Effector memory CD4-positive, alpha-beta T cell (primary cell): ENCODE results near the gene CREG2.

Experiments
- DNase-seq, 3 donors: peaks; one replicate each; pipeline ENCODE4 v3.0.0-alpha.2; 2020
- H3K27ac ChIP-seq: 2 replicates; pipeline ENCODE4 v1.7.0; 2013; ENCODE audit warnings: mild to moderate bottlenecking, low read length, moderate library complexity; ENCODE audit not compliant: insufficient read depth, poor library complexity, severe bottlenecking
- H3K27me3 ChIP-seq: replicated peaks from 2 replicates; pipeline ENCODE4 v1.7.0; 2013; ENCODE audit warnings: mild to moderate bottlenecking, low read length; ENCODE audit not compliant: insufficient read depth, control insufficient read depth, poor library complexity, severe bottlenecking
- H3K36me3 ChIP-seq: 2 replicates; pipeline ENCODE4 v1.7.0; 2013; ENCODE audit warnings: mild to moderate bottlenecking, low read length, moderate library complexity; ENCODE audit not compliant: control insufficient read depth, insufficient read depth
- H3K4me1 ChIP-seq: 2 replicates; pipeline ENCODE4 v1.7.0; 2013; ENCODE audit warnings: low read length, mild to moderate bottlenecking; ENCODE audit not compliant: control insufficient read depth, insufficient read depth, poor library complexity, severe bottlenecking
- H3K4me3 ChIP-seq: 2 replicates; pipeline ENCODE4 v1.7.0; 2013; ENCODE audit warnings: low read length, low read depth, mild to moderate bottlenecking; ENCODE audit not compliant: insufficient read depth, poor library complexity, severe bottlenecking
- H3K9me3 ChIP-seq: 2 replicates; pipeline ENCODE4 v1.7.0; 2013; ENCODE audit warnings: mild to moderate bottlenecking, low read length, moderate library complexity; ENCODE audit not compliant: control insufficient read depth

The CREG2 gene

GRCh38 chr2:101379091-101379490 is 8.2 kb downstream of the CREG2 start:
- Histone ChIP-seq H3K27me3 (no peaks in the 10 kb centered on the region), H3K36me3 (no peaks in the 10 kb centered on the region), H3K4me1 (no peaks in the 10 kb centered on the region), H3K4me3 (no peak overlapping the region), H3K27ac (no peak overlapping the region), H3K9me3 (no peaks in the 10 kb centered on the region)
- DNase-seq = no peak

GRCh38 chr2:101375653-101376052 is 11.7 kb downstream of the CREG2 start:
- no peaks in the 10 kb centered on the region for H3K36me3 ChIP-seq
- H3K9me3 ChIP-seq = no peaks in the 10 kb centered on the region
- no peaks in the 10 kb centered on the region for H3K27me3 ChIP-seq
- no peak overlapping the region for H3K4me3 ChIP-seq
- no peak overlapping the region for H3K27ac ChIP-seq
- H3K4me1 ChIP-seq = no peaks in the 10 kb centered on the region
- DNase-seq = no peak

- no peak for DNase-seq
- Histone ChIP-seq H3K9me3 (no peaks in the 10 kb centered on the region), H3K4me1 (no peaks in the 10 kb centered on the region), H3K27ac (no peak overlapping the region), H3K27me3 (no peaks in the 10 kb centered on the region), H3K36me3 (no peaks in the 10 kb centered on the region), H3K4me3 (no peak overlapping the region)
Measured at GRCh38 chr2:101374821-101375561, 12.3 kb downstream of the CREG2 start.

GRCh38 chr2:101372792-101373191 is 14.5 kb downstream of the CREG2 start:
- Histone ChIP-seq H3K27me3 (no peaks in the 10 kb centered on the region), H3K9me3 (no peaks in the 10 kb centered on the region)
- no peak for DNase-seq

GRCh38 chr2:101371636-101372035 is 15.7 kb downstream of the CREG2 start:
- H3K4me1 ChIP-seq = no peaks in the 10 kb centered on the region
- H3K36me3 ChIP-seq = no peaks in the 10 kb centered on the region
- H3K4me3 ChIP-seq = no peak overlapping the region
- no peak for DNase-seq
- H3K9me3 ChIP-seq = no peaks in the 10 kb centered on the region
- no peaks in the 10 kb centered on the region for H3K27me3 ChIP-seq
- no peak overlapping the region for H3K27ac ChIP-seq

More at GRCh38 chr2:101372792-101373191, 14.5 kb downstream of the CREG2 start:
- H3K4me3 ChIP-seq = no peak overlapping the region
- H3K27ac ChIP-seq = no peak overlapping the region
- no peaks in the 10 kb centered on the region for H3K36me3 ChIP-seq
- no peaks in the 10 kb centered on the region for H3K4me1 ChIP-seq

- H3K4me1 ChIP-seq = no peaks in the 10 kb centered on the region
- H3K9me3 ChIP-seq = no peaks in the 10 kb centered on the region
- H3K36me3 ChIP-seq = no peaks in the 10 kb centered on the region
- H3K27me3 ChIP-seq = no peaks in the 10 kb centered on the region
- H3K27ac ChIP-seq = no peak overlapping the region
- no peak for DNase-seq
- no peak overlapping the region for H3K4me3 ChIP-seq
Measured at GRCh38 chr2:101369100-101369499, 18.2 kb downstream of the CREG2 start.

- no peak for DNase-seq
- no peak overlapping the region for H3K4me3 ChIP-seq
- no peaks in the 10 kb centered on the region for H3K36me3 ChIP-seq
- no peaks in the 10 kb centered on the region for H3K4me1 ChIP-seq
- no peaks in the 10 kb centered on the region for H3K9me3 ChIP-seq
- no peaks in the 10 kb centered on the region for H3K27me3 ChIP-seq
- H3K27ac ChIP-seq = no peak overlapping the region
Measured at GRCh38 chr2:101368376-101368775, 18.9 kb downstream of the CREG2 start.

GRCh38 chr2:101367508-101367907 is 19.8 kb downstream of the CREG2 start:
- Histone ChIP-seq H3K27ac (no peak overlapping the region), H3K36me3 (no peaks in the 10 kb centered on the region), H3K4me3 (no peak overlapping the region), H3K4me1 (peaks cover 3% of the 10 kb centered on the region), H3K9me3 (no peaks in the 10 kb centered on the region), H3K27me3 (no peaks in the 10 kb centered on the region)
- no peak for DNase-seq

- H3K4me3 ChIP-seq = no peak overlapping the region
- no peak for DNase-seq
- H3K27ac ChIP-seq = no peak overlapping the region
- no peaks in the 10 kb centered on the region for H3K36me3 ChIP-seq
- H3K27me3 ChIP-seq = no peaks in the 10 kb centered on the region
- no peaks in the 10 kb centered on the region for H3K9me3 ChIP-seq
- H3K4me1 ChIP-seq = peaks cover 21% of the 10 kb centered on the region
Measured at GRCh38 chr2:101364878-101365277, 22.4 kb downstream of the CREG2 start.

GRCh38 chr2:101362777-101363176 is 24.5 kb downstream of the CREG2 start:
- no peak for DNase-seq
- Histone ChIP-seq H3K4me1 (peaks cover 21% of the 10 kb centered on the region), H3K4me3 (no peak overlapping the region), H3K27ac (no peak overlapping the region), H3K9me3 (no peaks in the 10 kb centered on the region), H3K27me3 (no peaks in the 10 kb centered on the region), H3K36me3 (no peaks in the 10 kb centered on the region)
